HL-60/S4 treated with retinoic acid at 250 ng/mL for 4 days and 3 days (cell line): ENCODE measurements around the gene FARP1.
"Not testable (repeated sequence)": the region's sequence is repeated elsewhere in the genome, so short reads cannot be mapped to it uniquely, and the experiment has no call there.

Experiments used
- in situ Hi-C: fragments of 300-500 bp; cut with MboI; formaldehyde crosslinking; loops from 2 replicates; pipeline ENCODE4 v1.7.0; 2022; ENCODE audit warnings: low sequenced_read_pairs

The FARP1 gene

GRCh38 chr13:98222816-98223215 is 79.9 kb downstream of the FARP1 start:
- in situ Hi-C loops: no loop called here

- in situ Hi-C loops: no loop called here
Observed at GRCh38 chr13:98223741-98224140, 80.8 kb downstream of the FARP1 start.

- in situ Hi-C loops: no loop called here
Observed at GRCh38 chr13:98224557-98224956, 81.7 kb downstream of the FARP1 start.

- in situ Hi-C loops: no loop called here
Observed at GRCh38 chr13:98225036-98225940, 82.4 kb downstream of the FARP1 start.

- in situ Hi-C loops: no loop called here
Observed at GRCh38 chr13:98226496-98226895, 83.6 kb downstream of the FARP1 start.

- in situ Hi-C loops: no loop called here
Observed at GRCh38 chr13:98228661-98229341, 85.9 kb downstream of the FARP1 start.

GRCh38 chr13:98230762-98231161 is 87.9 kb downstream of the FARP1 start:
- in situ Hi-C loops: not testable (repeated sequence)

GRCh38 chr13:98232456-98232855 is 89.6 kb downstream of the FARP1 start:
- in situ Hi-C loops: no loop called here

- in situ Hi-C loops: no loop called here
Observed at GRCh38 chr13:98233127-98233526, 90.2 kb downstream of the FARP1 start.

GRCh38 chr13:98234348-98234747 is 91.5 kb downstream of the FARP1 start:
- in situ Hi-C loops: no loop called here

- in situ Hi-C loops: no loop called here
Observed at GRCh38 chr13:98236197-98236596, 93.3 kb downstream of the FARP1 start.

- in situ Hi-C loops: no loop called here
Observed at GRCh38 chr13:98237331-98237730, 94.4 kb downstream of the FARP1 start.

- in situ Hi-C loops: no loop called here
Observed at GRCh38 chr13:98239162-98240076, 96.5 kb downstream of the FARP1 start.

GRCh38 chr13:98240135-98240534 is 97.2 kb downstream of the FARP1 start:
- in situ Hi-C loops: no loop called here

- in situ Hi-C loops: no loop called here
Observed at GRCh38 chr13:98240974-98241373, 98.1 kb downstream of the FARP1 start.

- in situ Hi-C loops: no loop called here
Observed at GRCh38 chr13:98241976-98242375, 99.1 kb downstream of the FARP1 start.

- in situ Hi-C loops: no loop called here
Observed at GRCh38 chr13:98242403-98242802, 99.5 kb downstream of the FARP1 start.

GRCh38 chr13:98243929-98244272 is 101.0 kb downstream of the FARP1 start:
- in situ Hi-C loops: no loop called here

GRCh38 chr13:98246538-98247172 is 103.8 kb downstream of the FARP1 start:
- in situ Hi-C loops: no loop called here

GRCh38 chr13:98251708-98252107 is 108.8 kb downstream of the FARP1 start:
- in situ Hi-C loops: no loop called here
